ENCODE results near the gene MAN1B1.
A peak's percentile ranks its signal among the peaks of the same experiment; 100 is the strongest.
"Not testable (repeated sequence)": the region's sequence is repeated elsewhere in the genome, so short reads cannot be mapped to it uniquely, and the experiment has no call there.

Gene MAN1B1

DNA sequence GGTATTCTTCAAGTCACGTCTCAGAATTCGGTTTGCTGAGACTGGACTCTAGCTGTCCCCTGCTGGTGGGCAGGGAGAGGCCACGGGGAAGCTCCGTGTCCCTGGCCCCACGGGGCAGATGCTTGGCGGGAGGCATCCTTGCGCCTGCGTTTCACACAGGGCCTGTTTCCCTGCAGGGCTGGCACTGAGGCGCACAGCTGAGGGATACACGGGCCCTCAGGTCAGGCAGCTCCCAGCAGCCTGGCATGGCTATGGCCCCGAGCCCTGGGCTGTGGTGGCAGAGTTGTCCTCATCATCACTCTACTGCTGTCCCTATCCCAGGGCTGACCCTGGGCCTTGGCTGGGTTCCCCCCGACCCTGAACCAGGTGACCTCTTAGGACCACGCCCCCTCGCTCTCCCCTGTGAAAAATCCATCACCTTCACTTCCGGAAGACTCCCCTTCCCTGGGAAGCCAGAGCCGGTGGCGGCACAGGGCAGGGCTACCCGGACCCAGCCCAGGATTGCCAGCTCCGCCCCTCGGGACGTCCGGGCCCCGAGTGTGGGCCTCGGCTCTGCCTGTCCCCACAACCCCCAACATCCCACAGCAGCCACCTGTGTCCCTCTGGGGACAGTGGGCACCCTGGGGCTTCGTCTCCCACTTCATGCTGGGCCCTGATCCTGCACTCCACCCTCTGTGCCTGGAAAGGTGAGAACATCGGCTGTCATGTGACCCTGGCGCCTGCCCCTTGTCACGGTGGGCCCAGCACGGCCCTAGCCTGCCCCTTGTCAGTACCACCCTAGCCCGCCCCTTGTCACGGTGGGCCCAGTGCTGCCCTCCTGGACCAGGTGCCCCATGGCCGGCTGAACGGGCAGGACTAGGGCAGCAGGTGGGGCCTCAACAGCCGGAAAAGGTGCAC is 22.7 kb downstream of the MAN1B1 start:
- H3K4me3 ChIP-seq (ENCODE audit: low read depth, low read length) = no peak overlapping the region

DNA sequence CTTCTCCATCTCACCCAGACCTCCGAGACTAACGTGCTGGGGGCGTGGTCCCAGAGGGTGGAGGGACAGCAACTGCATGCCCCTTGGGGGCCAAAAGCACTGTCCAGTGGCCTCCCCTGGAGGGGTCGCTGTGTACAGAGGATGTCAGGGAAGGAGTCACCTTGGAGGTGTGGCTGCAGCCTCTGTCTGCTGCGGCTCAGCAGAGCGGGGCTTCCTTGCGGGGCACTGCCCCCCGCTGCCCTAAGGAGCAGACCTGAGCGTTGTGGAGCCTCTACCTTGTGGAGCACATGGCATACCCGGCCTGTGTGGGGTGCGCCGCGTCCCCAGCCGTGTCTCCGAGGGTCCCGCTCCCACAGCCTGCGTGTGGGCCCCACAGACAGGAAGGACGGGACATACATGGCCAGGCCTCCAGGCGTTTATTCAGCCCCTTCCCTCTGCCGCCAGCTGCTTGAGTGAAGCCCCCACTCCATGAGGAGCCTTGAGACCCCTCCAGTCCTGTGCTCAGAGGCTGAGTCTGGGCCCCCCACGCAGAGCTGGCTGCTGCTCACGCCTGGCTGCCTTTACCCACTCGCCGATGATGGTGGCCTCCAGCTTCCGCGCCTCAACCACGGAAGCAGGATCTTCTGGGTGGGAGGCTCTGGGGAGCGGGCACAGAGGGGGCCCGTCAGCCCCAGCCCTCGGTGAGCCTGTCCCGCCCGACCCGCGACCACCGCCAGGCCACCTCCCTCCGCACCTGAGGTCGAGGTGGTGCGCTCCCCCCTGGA is 23.5 kb downstream of the MAN1B1 start:
- no peak overlapping the region for H3K4me3 ChIP-seq (ENCODE audit: low read depth, low read length)

- no peak overlapping the region for H3K4me3 ChIP-seq (ENCODE audit: low read depth, low read length)
These were observed 24.4 kb downstream of the MAN1B1 start for GRCh38 chr9:137110911-137111787.

DNA sequence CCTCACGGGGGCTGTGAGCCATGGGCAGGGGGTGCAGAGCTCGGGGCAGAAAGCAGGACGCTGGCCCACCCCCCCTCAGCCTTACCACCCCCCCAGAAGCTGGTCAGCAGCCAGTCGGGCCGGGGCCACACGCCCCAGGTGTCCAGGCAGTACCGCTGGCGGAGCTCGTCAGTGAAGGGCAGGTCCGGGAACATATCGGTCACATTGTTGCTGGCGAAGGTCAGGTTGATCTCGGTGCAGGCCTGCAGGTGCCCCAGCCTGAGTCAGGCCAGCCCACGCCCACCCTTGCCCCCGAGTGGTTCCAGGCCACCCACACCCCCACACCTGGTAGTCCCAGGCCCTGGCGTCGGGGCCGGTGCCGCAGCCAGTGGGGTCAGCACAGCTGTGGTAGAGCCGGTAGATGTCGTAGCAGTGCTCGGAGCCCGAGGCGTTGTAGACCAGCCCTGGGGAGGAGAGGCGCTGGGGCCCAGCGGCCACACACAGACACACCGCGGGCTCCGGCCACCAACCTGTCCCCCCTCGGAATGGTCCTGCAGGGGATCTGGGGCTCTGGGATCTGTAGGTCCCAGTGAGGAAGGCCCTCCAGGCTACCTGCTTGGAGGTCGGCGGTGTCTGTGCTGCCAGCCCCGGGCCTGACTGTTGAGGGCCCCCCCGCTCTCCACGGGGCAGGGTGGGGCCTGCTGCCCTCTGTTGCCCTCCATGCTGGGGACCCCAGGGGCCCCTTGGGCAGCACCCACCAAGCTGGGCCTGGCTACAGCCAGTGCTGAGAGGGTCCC is 25.2 kb downstream of the MAN1B1 start:
- H3K4me3 ChIP-seq (ENCODE audit: low read depth, low read length) = no peak overlapping the region

GRCh38 chr9:137112564-137113384 is 26.0 kb downstream of the MAN1B1 start:
- no peak overlapping the region for H3K4me3 ChIP-seq (ENCODE audit: low read depth, low read length)

DNA sequence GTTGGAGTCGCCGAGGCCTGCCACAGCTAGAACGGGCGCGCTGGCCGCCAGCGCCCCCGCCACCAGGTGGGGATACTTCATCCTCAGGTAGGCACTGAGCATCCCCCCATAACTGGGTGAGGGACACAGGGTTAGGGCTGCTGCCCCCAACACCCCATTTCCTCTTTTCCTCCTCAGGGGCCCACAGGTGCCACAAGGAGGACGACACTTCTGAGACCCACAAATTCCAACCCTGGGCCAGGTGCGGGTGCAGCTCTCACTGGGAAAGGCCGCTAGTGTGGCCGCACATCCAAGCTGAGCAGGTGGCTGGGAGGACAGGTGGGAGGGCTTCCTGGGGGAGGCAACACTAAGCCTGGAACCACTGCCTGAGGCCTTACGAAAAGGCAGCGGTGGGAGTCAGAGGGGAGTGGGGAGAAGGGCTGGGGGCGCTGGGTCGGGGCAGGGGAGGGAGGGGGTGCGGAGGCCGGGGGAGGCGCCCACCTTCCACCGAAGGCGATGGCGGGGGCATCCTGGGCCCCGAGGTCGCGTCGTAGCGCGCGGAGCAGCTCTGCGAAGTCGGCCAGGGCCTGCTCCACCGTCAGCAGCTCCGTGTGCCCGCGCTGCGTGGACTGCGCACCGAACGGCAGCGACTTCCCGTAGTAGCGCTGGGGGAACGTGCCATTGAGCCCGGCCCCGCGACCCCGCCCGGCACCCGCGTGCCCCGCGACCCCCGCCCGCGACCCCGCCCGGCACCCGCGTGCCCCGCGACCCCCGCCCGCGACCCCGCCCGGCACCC is 26.8 kb downstream of the MAN1B1 start:
- H3K4me3 ChIP-seq (ENCODE audit: low read depth, low read length) = no peak overlapping the region

DNA sequence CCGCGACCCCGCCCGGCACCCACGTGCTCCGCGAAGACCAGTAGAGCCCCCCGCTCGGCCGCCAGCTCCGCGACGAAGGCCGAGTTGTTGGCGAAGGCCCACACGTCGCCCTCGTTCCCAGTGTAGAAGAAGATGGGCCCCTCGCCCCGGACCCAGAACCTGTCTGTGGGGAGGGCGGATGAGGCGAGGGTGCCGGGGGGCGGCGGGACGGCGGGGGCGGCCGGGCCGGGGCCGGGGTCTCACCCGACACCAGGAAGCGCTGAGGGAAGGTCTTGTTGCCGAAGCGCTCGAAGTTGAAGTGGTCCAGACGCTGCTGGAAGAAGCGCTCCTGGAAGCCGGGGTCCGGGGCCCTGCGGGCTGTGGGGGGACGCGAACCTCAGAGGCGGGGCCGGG is 27.4 kb downstream of the MAN1B1 start:
- no peak overlapping the region for H3K4me3 ChIP-seq (ENCODE audit: low read depth, low read length)

- peak within 1 kb of the TSS; percentile 8 for H3K4me3 ChIP-seq (ENCODE audit: low read depth, low read length)
These were observed 28.0 kb downstream of the MAN1B1 start, which contains the start of gene DPP7 for GRCh38 chr9:137114613-137115393. TSS of gene DPP7 (minus strand) at chr9:137114733. CDS start at chr9:137114713, 20 bp downstream.

GRCh38 chr9:137115394-137116026 is 28.7 kb downstream of the MAN1B1 start:
- H3K4me3 ChIP-seq (ENCODE audit: low read depth, low read length) = no peak overlapping the region

DNA sequence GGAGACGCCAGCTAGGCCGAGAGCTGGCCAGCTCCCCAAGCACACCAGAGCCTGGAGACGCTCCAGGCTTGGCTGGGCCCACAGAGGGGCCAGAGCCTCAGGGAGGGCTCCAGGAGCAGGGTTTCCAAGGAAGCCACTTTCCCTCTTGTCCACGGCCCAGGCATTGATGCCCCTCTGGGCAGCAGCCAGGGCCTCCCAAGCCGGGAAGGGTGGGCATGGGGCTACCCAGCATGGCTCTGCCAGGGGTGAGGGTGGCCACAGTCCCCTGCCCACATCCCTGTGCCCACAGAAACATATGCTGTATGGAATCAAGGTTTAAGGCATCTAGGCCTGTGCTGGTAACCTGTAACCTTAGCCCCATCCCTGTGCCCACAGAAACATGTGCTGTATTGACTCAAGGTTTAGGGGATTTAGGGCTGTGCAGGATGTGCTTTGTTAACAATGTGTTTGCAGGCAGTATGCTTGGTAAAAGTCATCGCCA is 29.3 kb downstream of the MAN1B1 start:
- no peak overlapping the region for H3K4me3 ChIP-seq (ENCODE audit: low read depth, low read length)

DNA sequence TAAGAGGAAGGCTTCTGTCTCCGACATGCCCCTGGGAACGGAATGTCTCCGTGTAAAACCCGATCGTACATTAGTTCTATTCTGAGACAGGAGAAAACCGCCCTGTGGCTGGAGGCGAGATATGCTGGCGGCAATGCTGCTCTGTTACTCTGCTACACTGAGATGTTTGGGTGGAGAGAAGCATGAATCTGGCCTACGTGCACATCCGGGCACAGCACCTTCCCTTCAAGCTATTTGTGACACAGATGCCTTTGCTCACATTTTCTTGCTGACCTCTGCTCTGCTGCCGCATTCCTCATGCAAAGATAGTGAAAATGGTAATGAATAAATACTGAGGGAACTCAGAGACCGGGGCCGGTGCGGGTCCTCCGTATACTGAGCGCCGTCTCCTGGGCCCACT is 29.9 kb downstream of the MAN1B1 start:
- no peak overlapping the region for H3K4me3 ChIP-seq (ENCODE audit: low read depth, low read length)

DNA sequence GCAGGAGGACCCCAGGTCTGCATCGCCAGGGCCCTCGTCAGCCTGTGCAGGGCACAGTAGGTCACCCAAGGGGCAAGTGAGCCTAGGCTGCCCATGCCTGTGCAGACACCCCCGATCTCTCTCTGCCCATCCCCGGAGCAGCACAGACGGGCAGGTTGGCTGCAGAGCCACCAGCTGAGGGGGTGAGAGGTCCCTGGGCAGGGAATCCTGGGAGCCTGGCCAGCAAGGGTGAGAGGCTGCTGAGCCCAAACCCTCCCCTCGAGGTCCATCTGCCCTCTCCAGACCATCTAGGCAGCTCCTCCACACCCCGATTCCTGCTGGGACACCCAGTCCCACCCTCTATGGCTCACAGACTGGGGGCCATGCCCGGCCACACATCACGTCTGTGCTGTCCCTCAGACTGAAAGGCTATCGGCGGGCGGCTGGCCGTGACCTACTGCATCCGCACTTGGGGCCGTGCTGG is 30.5 kb downstream of the MAN1B1 start:
- no peak overlapping the region for H3K4me3 ChIP-seq (ENCODE audit: low read depth, low read length)

DNA sequence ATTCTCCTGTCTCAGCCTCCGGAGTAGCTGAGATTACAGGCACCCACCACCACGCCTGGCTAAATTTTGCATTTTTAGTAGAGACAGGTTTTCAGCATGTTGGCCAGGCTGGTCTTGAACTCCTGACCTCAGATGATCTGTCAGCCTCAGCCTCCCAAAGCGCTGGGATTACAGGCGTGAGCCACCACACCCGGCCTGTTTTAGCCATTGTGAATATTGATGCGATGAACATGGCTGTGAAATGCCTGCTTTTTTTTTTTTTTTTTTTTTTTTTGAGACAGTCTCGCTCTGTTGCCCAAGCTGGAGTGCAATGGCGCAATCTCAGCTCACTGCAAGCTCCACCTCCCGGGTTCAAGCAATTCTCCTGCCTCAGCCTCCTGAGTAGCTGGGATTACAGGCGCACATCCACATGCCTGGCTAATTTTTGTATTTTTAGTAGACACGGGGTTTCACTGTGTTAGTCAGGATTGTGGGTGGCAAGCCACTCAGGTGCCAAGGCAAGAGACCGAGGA is 31.4 kb downstream of the MAN1B1 start:
- not testable (repeated sequence) for H3K4me3 ChIP-seq (ENCODE audit: low read depth, low read length)

DNA sequence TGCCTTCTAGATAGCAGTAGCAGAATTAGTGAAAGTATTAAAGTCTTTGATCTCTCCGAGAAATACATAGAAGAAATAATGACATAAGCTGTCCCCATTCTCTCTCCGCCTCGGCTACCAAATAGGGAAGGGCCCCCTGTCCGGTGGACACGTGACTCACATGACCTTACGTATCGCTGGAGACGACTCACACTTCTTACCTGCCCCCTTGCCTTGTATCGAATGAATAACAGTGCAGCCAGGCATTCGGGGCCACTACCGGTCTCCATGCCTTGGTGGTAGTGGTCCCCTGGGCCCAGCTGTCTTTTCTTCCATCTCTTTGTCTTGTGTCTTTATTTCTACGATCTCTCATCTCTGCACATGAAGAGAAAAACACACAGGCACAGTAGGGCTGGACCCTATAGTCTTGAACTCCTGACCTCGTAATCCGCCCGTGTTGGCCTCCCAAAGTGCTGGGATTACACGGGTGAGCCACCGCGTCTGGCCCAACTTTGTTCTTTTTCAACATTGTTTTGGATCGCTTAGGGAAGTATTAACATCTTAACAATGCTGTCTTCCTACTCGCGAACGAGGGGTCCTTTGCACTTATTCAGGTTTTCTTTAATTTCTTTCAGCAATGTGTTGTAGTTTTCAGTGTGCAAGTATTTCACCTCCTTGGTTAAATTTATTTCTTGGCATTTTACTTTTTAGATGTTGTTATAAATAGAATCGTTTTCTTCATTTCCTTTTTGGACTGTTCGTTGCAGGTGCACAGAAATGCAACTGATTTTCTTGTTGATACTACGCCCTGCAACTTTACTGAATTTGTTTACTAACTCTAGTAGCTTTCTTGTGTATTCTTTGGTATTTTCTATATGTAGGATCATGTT is 35.4 kb downstream of the MAN1B1 start:
- not testable (repeated sequence) for H3K4me3 ChIP-seq (ENCODE audit: low read depth, low read length)

- H3K4me3 ChIP-seq (ENCODE audit: low read depth, low read length) = not testable (repeated sequence)
These were observed 36.1 kb downstream of the MAN1B1 start for GRCh38 chr9:137122796-137123467.

Data from iPS-11a (cell line).